Glutamatergic neuron (in vitro differentiated cells): Measurements from ENCODE around the gene ROBO4. TPM values are rescaled to one million over a fixed set of nuclear protein-coding genes. Genes with fewer than 3 reads are reported as not detected.
A peak's percentile ranks its signal among the peaks of the same experiment; 100 is the strongest.

Source experiments
- DNase-seq: peaks from one replicate; pipeline ENCODE4 v3.0.0; 2022
- H3K27ac Mint-ChIP-seq: one replicate; pipeline ENCODE4 v1.8.0; 2020; ENCODE audit warnings: mild to moderate bottlenecking, mixed read lengths, inconsistent platforms; ENCODE audit not compliant: unreplicated experiment
- H3K27me3 Mint-ChIP-seq: one replicate; pipeline ENCODE4 v1.8.0; 2020; ENCODE audit warnings: mild to moderate bottlenecking, moderate library complexity, mixed read lengths, inconsistent platforms; ENCODE audit not compliant: unreplicated experiment
- H3K36me3 Mint-ChIP-seq: one replicate; pipeline ENCODE4 v1.8.0; 2020; ENCODE audit warnings: mild to moderate bottlenecking, mixed read lengths, inconsistent platforms; ENCODE audit not compliant: unreplicated experiment
- H3K4me1 Mint-ChIP-seq: one replicate; pipeline ENCODE4 v1.8.0; 2020; ENCODE audit warnings: mild to moderate bottlenecking, low read depth, mixed read lengths, inconsistent platforms; ENCODE audit not compliant: unreplicated experiment
- H3K4me3 Mint-ChIP-seq: one replicate; pipeline ENCODE4 v1.8.0; 2020; ENCODE audit warnings: mild to moderate bottlenecking, mixed read lengths, inconsistent platforms; ENCODE audit not compliant: unreplicated experiment
- H3K9me3 Mint-ChIP-seq: one replicate; pipeline ENCODE4 v1.8.0; 2020; ENCODE audit warnings: mild to moderate bottlenecking, moderate library complexity, mixed read lengths, inconsistent platforms; ENCODE audit not compliant: unreplicated experiment
- total RNA-seq: library from RNA; stranded (reverse); fragmentation: NEBNext Ultra II Directional; extraction: Animal tissue kit (Norgen Biotek cat#: 25700); gene quantifications from one replicate; pipeline ENCODE4 v1.2.1, GENCODE V29; 2021; ENCODE audit not compliant: unreplicated experiment
- TF ChIP-seq, protein P1 (sequence below): fragments of 200-600 bp; sonication (generic); IDR thresholded peaks from one replicate; pipeline ENCODE4 v1.5.0; 2021; ENCODE audit not compliant: partially characterized antibody, unreplicated experiment

ROBO4 gene
- total RNA-seq, 1 donor from 2014 or later: not detected

DNA sequence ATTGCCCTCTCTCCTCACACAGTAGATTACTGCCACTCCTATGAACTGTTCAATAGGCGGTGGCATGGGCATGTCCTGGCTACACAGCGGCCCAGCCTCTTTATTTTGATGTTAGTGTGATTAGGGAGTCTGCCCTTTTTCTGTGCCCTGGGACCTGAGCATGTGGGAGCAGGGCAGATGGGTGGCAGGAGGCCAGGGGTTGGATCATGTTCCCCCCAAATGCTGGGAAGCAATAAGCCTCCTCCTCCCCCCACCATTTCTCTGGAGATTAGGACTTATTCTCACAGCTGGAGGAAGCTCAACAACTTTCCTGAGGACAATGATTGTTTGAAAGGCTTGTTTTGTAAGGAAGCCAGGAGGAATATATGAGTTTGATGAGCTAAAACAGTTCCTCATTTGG lies 22.2 kb upstream of the ROBO4 start:
- Mint-ChIP-seq H3K4me1 (peaks cover 9% of the 10 kb centered on the region), H3K27ac (no peak overlapping the region), H3K27me3 (peaks cover 17% of the 10 kb centered on the region), H3K4me3 (no peak overlapping the region), H3K36me3 (peaks cover 25% of the 10 kb centered on the region), H3K9me3 (peaks cover 5% of the 10 kb centered on the region)
- no peak for DNase-seq
- TF ChIP-seq, protein P1, sequence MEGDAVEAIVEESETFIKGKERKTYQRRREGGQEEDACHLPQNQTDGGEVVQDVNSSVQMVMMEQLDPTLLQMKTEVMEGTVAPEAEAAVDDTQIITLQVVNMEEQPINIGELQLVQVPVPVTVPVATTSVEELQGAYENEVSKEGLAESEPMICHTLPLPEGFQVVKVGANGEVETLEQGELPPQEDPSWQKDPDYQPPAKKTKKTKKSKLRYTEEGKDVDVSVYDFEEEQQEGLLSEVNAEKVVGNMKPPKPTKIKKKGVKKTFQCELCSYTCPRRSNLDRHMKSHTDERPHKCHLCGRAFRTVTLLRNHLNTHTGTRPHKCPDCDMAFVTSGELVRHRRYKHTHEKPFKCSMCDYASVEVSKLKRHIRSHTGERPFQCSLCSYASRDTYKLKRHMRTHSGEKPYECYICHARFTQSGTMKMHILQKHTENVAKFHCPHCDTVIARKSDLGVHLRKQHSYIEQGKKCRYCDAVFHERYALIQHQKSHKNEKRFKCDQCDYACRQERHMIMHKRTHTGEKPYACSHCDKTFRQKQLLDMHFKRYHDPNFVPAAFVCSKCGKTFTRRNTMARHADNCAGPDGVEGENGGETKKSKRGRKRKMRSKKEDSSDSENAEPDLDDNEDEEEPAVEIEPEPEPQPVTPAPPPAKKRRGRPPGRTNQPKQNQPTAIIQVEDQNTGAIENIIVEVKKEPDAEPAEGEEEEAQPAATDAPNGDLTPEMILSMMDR: no peak

DNA sequence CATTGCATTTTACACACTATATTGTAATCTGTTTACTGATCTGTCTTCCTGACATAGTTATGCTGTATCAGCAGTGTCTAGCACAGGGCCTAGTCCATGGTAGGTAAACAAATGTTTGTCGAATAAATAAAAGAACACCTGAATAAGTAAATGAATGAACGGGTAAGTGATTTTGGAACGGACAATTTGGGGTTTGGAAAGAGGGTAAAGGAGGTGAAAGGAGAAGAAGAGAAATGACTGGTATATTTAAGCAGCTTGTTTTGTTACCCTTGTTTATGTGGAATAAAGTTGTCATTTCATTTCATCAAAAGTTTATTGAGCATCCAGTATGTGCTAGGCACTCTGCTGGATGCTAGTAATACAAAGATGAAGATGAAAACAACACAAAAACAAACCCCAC lies 21.3 kb upstream of the ROBO4 start, which contains the start of gene HEPN1:
TSS of gene HEPN1 (plus strand) at position 301 of the 400 bp plus-strand sequence.
- Mint-ChIP-seq H3K4me1 (peaks cover 9% of the 10 kb centered on the region), H3K9me3 (peaks cover 5% of the 10 kb centered on the region), H3K4me3 (peak within 1 kb of the TSS; percentile 34), H3K36me3 (peaks cover 25% of the 10 kb centered on the region), H3K27me3 (peaks cover 17% of the 10 kb centered on the region), H3K27ac (no peak within 1 kb of the TSS)
- TF ChIP-seq, protein P1: no peak
- no peak for DNase-seq

DNA sequence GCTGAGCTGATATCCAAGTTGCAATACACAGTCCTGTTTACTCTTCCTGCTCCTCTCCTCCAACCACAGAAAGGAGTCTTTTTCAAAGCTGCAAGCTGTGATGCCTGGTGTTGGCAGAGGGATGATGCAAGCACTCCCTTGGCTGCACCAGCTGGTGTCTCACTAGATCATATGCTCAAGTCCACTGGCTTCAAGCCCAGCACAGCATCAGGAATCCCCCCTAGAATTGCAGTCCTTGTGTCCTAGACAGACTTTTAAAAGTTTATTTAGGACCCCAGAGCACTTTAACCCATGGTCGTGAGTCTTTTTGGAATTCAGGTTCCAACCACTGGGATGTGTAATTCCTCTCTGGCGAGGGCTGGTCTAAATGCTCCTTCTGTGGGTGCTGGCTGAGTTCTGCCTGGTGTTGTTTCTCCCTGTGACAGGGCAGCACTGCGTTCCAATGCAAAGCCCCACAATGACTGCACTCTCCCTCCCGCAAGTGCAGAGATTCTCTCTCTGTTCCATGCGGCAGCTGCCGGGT lies 19.5 kb upstream of the ROBO4 start:
- Mint-ChIP-seq H3K27me3 (peaks cover 6% of the 10 kb centered on the region), H3K4me3 (no peak overlapping the region)
- no peak for DNase-seq

DNA sequence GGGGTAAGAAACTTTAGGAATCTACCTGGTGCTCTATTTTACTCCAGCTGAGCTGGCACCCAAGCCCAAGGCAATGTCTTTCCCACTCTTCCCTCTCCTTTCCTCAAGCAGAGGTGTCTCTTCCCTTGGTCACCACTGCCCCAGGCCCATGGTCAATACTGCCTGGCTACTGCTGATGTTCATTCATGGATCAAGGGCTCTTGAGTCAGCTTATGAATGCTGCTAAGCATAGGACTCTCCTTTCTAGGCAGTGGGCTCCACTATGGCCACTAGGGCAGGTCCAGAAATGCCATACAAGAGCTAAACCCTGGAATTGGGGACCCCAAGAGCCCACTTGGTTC lies 18.7 kb upstream of the ROBO4 start:
- Mint-ChIP-seq H3K27me3 (peaks cover 3% of the 10 kb centered on the region), H3K9me3 (peaks cover 4% of the 10 kb centered on the region), H3K4me1 (peaks cover 9% of the 10 kb centered on the region), H3K36me3 (peaks cover 20% of the 10 kb centered on the region), H3K4me3 (no peak overlapping the region), H3K27ac (peak overlapping the region; percentile 38)
- DNase-seq: no peak
- TF ChIP-seq, protein P1: no peak

More for the DNA sequence above, 19.5 kb upstream of the ROBO4 start:
- H3K9me3 Mint-ChIP-seq: peaks cover 2% of the 10 kb centered on the region
- peak overlapping the region; percentile 78 for H3K27ac Mint-ChIP-seq
- H3K4me1 Mint-ChIP-seq: peaks cover 9% of the 10 kb centered on the region
- TF ChIP-seq, protein P1: no peak
- peaks cover 14% of the 10 kb centered on the region for H3K36me3 Mint-ChIP-seq

DNA sequence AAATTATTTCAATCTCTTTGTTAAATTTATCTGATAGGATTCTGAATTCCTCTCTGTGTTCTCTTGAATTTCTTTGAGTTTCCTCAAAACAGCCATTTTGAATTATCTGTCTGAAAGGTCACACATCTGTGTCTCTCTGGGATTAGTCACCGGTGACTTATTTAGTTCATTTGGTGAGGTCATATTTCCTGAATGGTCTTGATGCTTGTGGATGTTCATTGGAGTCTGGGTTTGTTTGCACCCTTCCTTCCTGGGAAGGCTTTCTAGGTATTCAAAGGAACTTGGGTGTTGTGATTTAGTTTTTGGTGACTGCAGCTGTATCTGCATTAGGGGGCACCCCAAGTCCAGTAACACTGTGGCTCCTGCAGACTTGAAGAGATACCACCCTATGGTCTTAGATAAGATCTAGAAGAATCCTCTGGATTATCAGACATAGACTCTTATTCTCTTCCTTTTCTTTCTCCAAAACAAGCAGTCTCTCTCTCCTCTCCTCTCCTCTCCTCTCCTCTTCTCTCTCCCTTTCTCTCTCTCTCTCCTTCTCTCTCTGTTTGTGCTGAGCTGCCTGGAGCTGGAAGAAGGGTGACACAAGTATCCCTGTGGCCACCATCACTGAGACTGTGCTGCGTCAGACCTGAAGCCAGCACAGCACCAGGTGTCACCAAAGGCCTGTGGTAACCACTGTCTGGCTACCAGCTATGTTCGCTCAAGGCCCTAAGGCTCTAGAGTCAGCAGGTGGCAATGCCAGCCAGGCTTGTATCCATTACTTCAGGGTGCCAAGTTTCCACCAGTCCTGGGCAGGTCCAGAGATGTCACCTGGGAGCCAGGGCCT lies 18.1 kb upstream of the ROBO4 start:
- Mint-ChIP-seq H3K4me3 (no peak overlapping the region), H3K27ac (no peak overlapping the region), H3K27me3 (peaks cover 3% of the 10 kb centered on the region), H3K4me1 (peaks cover 9% of the 10 kb centered on the region), H3K36me3 (peaks cover 21% of the 10 kb centered on the region), H3K9me3 (peaks cover 4% of the 10 kb centered on the region)
- TF ChIP-seq, protein P1: no peak
- no peak for DNase-seq
